Activated T-helper 9 cell treated with anti-CD3 and anti-CD28 coated beads, Interleukin-2, amount 50 U/mL, for 16 hours (primary cell): Measurements from ENCODE around the gene STEAP2.
"Not testable (repeated sequence)": the region's sequence is repeated elsewhere in the genome, so short reads cannot be mapped to it uniquely, and the experiment has no call there.

Experiments used
- DNase-seq: peaks from one replicate; pipeline ENCODE4 v3.0.0-alpha.2; 2020; ENCODE audit warnings: low read depth

STEAP2 gene

GRCh38 chr7:90211391-90212148 lies at the start of gene STEAP2:
Gene STEAP2 (plus strand): TSS chr7:90211740. CDS start chr7:90225083, 13,343 bp downstream.
- no peak for DNase-seq

- no peak for DNase-seq
Measured at GRCh38 chr7:90163534-90163933, 48.0 kb upstream of the STEAP2 start.

- DNase-seq = no peak
Measured at GRCh38 chr7:90165724-90166123, 45.8 kb upstream of the STEAP2 start.

GRCh38 chr7:90166153-90166552 lies 45.4 kb upstream of the STEAP2 start:
- DNase-seq = no peak

GRCh38 chr7:90167361-90167760 lies 44.2 kb upstream of the STEAP2 start:
- no peak for DNase-seq

- DNase-seq = no peak
Measured at GRCh38 chr7:90169891-90170290, 41.6 kb upstream of the STEAP2 start.

- DNase-seq = no peak
Measured at GRCh38 chr7:90172121-90172520, 39.4 kb upstream of the STEAP2 start.

GRCh38 chr7:90172624-90173023 lies 38.9 kb upstream of the STEAP2 start:
- DNase-seq = no peak

- DNase-seq = no peak
Measured at GRCh38 chr7:90173127-90173844, 38.3 kb upstream of the STEAP2 start.

- DNase-seq = no peak
Measured at GRCh38 chr7:90175667-90176066, 35.9 kb upstream of the STEAP2 start.

- no peak for DNase-seq
Measured at GRCh38 chr7:90176195-90176594, 35.3 kb upstream of the STEAP2 start.

- DNase-seq = no peak
Measured at GRCh38 chr7:90178166-90178565, 33.4 kb upstream of the STEAP2 start.

GRCh38 chr7:90178679-90179278 lies 32.8 kb upstream of the STEAP2 start:
- DNase-seq = no peak

GRCh38 chr7:90180011-90180585 lies 31.4 kb upstream of the STEAP2 start:
- DNase-seq = no peak

- DNase-seq = no peak
Measured at GRCh38 chr7:90180649-90181048, 30.9 kb upstream of the STEAP2 start.

- DNase-seq = no peak
Measured at GRCh38 chr7:90181485-90181884, 30.1 kb upstream of the STEAP2 start.

GRCh38 chr7:90186290-90186689 lies 25.2 kb upstream of the STEAP2 start:
- DNase-seq = not testable (repeated sequence)

GRCh38 chr7:90187507-90188050 lies 24.0 kb upstream of the STEAP2 start:
- no peak for DNase-seq

- DNase-seq = no peak
Measured at GRCh38 chr7:90188281-90188680, 23.3 kb upstream of the STEAP2 start.

GRCh38 chr7:90190995-90191394 lies 20.5 kb upstream of the STEAP2 start:
- no peak for DNase-seq

- DNase-seq = no peak
Measured at GRCh38 chr7:90191648-90192047, 19.9 kb upstream of the STEAP2 start.
